NCI-H748 (cell line): ENCODE measurements around the gene CTLA4.
A peak's percentile ranks its signal among the peaks of the same experiment; 100 is the strongest.

Experiments
- DNase-seq: peaks from one replicate; lab custom pipeline; 2025; ENCODE audit not compliant: unreplicated experiment; lab: John Stamatoyannopoulos, UW

CTLA4 gene

GRCh38 chr2:203890733-203891132 is 23.2 kb downstream of the CTLA4 start:
- no peak for DNase-seq

GRCh38 chr2:203891474-203891873 is 23.9 kb downstream of the CTLA4 start:
- DNase-seq, result no peak

- no peak for DNase-seq
Measured at GRCh38 chr2:203892207-203892606, 24.6 kb downstream of the CTLA4 start.

DNA sequence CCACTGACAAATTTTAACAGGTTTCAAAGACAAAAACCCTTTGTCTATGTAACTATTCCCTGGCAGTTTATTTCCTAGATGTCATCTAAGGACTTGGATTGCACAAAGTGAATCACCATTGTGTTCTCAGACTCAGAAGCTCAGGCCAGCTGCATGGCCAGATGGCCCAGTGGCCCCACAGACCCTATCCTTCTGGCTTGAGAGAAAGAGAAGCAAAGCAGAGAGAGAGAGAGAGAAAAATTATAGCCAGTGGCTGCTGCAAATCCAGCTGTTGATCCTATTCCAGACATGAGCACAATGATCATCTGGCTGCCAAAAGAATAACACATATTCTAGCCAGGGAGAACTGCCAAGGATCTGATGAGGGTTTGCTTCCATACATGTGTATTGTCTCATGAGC is 25.8 kb downstream of the CTLA4 start:
- no peak for DNase-seq

DNA sequence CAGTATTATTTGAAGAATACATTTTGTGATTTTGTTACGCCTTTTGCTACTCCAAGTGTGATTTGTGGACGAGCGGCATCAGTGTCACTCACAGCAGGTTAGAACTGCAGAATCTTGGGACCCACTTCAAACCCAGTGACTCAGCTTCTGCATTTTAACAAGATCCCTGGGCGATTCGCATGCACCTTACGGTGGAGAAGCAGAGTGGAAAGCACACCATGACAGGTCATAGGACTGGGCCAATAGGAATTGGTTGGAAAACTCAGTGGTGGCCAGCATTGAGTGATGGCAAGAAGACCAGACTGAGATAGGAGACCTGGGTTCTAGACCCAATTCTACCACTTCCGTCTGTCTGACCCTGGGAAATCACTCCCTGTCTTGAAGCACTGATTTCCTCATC is 26.3 kb downstream of the CTLA4 start:
- DNase-seq, result no peak

GRCh38 chr2:203894262-203894661 is 26.7 kb downstream of the CTLA4 start:
- DNase-seq, result no peak

- DNase-seq, result no peak
Measured at GRCh38 chr2:203897544-203897943, 30.0 kb downstream of the CTLA4 start.

- no peak for DNase-seq
Measured at GRCh38 chr2:203898657-203899056, 31.1 kb downstream of the CTLA4 start.

- DNase-seq, result no peak
Measured at GRCh38 chr2:203900253-203900652, 32.7 kb downstream of the CTLA4 start.

DNA sequence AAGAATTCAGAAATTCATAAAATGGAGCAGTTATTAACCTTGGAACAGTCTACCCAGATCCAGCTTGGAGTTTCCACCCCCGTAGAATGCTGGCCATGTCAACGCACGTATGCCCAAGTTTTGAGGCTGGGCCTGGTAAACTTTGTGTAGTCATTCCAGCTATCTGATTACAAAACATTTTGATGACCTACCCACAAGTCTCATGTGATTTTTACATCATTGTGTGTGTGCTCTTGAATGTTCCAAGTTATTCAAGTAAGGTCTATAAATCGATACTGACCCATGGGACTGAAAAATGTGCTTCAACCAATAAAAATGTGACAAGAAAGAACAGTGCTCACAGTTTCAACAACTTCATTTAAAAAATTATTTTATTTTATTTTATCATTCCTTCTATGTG is 36.5 kb downstream of the CTLA4 start:
- no peak for DNase-seq

DNA sequence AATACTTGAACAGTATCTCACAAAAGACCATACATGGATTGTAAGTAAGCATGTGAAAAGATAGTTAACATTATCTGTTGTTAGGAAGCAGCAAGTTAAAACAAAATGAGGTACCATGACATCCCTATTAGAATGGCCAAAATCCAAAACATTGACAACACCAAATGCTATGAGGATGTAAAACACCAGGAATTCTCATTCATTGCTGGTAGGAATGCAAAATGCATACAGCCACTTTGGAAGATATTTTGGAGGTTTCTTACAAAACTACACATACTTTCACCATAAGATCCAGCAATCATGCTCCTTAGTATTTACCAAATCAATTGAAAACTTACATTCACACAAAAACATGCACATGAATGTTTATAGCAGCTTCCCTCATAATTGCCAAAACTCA is 38.1 kb downstream of the CTLA4 start:
- DNase-seq, result no peak

- no peak for DNase-seq
Measured at GRCh38 chr2:203908066-203908796, 40.7 kb downstream of the CTLA4 start.

GRCh38 chr2:203908797-203909185 is 41.2 kb downstream of the CTLA4 start:
- no peak for DNase-seq

DNA sequence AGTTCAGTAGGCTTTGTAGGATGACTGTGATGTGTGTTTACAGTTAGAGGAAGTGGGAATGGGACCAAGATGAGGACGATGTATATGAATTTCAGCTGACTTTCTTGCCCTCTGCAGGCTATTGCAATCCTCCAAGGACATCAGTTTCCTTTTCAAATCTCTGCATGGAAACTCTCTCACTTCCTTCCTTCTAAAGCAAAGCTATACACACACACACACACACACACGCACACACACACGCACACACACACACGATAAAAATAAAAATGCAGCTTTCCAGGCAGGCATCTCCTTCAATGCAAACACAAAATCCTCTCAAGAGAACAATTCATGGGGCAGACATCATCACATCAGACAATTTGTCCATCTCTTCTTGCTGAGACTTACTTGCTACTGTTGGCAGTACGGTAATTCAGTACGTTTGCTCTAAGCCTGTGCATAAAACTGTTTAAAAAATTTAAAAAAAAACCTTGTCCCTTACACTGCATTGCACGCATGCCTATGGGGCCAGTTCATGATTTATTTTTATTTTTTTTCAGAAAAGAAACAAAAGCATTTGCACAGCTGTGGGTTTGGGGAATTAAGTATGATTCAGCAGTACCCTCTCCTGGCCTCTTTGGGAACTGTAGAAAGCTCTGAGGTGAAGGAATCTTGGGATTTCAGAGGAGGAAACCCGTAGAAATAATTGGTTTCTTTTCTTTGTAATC is 41.8 kb downstream of the CTLA4 start:
- DNase-seq, result peak; percentile 60

- DNase-seq, result peak; percentile 37
Measured at GRCh38 chr2:203909974-203910373, 42.4 kb downstream of the CTLA4 start.

DNA sequence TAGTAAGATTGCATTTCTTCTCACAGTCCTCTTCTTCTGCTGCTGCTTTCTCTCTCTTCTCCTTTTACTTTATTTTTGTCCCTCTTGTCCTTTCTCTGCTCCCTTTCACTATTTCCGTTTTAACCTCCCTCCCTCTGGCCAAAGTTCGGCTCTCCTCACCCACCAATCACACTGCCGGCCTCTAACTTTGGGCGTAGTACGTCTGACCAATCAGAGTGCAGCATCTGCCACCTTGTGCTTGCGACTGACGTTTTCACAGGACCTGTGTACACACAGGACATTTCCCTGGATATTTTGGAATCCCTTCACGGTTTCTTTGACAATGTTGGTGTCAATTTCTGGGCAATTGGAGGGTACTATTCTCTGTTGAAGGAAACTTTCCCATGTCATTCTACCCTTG is 46.4 kb downstream of the CTLA4 start:
- peak; percentile 49 for DNase-seq

DNA sequence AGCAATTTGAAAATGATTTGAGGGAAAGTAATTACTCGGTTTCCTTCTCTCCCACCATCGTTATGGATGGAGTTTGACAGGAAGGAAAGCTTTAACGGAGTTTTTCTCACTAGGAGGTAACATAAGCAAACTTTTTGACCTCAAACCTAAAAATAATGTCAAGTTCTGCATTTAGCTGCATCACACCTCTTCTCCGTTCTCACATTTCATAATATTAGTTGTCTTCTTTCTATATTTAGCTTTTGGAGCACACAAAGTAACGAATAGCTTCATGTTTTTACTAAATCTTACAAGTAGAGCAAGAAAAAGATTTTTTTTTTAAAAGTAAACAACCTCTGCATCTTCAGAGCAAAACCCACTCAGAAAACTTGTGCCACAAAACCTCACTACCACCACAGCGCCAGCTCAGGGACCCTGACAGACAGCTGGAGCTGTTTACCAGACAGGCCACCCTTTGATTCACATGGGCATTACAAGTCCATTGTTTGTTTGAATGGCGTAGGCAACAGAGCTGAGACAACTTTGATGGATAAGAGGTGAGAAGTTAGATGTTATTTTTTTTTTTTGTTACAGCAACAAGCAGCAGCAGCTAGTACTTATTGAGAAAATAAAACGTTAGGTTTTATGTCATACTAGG is 47.1 kb downstream of the CTLA4 start:
- peak; percentile 9 for DNase-seq

- DNase-seq, result no peak
Measured at GRCh38 chr2:203915256-203915655, 47.7 kb downstream of the CTLA4 start.

- DNase-seq, result no peak
Measured at GRCh38 chr2:203916756-203917155, 49.2 kb downstream of the CTLA4 start.

- no peak for DNase-seq
Measured at GRCh38 chr2:203918264-203918663, 50.7 kb downstream of the CTLA4 start.

DNA sequence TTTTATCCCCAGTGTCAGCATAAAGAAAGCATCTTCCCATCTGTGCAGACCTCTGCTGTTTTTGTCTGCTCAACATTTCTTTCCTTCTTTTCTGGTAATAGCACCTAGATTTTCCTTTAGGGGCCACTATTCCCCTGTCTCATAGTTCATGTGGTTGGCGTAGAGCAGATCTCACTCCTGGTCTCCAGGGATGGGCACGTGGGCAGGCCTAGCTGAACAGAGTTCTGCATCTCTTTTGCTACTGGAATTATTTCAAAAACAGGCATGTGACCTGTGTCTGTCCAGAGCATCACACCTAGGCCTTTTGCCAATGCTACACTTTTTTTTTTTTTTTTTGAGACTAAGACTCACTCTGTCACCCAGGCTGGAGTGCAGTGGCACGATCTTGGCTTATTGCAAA is 51.3 kb downstream of the CTLA4 start:
- DNase-seq, result no peak
